Peyer's patch (tissue), 4 donors: ENCODE data around the gene USP6.

Experiments
- CTCF ChIP-seq, 6 experiments: fragments of 450-650 bp in 4 of 6; fragments of 200-600 bp in 2 of 6; sonication (generic) in 1 of 6; IDR thresholded peaks; one replicate each; pipeline ENCODE4 v1.5.1; 2017 to 2019; ENCODE audit warnings: antibody characterized with exemption in 6 of 6, mild to moderate bottlenecking in 3 of 6, moderate library complexity in 1 of 6
- POLR2A ChIP-seq, 2 donors: fragments of 450-650 bp; IDR thresholded peaks; one replicate each; pipeline ENCODE4 v1.5.1; 2017; ENCODE audit warnings: antibody characterized with exemption in 2 of 2, mild to moderate bottlenecking in 2 of 2, moderate library complexity in 2 of 2

GRCh38 chr17:5181509-5182305, 65.9 kb downstream of the USP6 start:
- TF ChIP-seq CTCF (IDR thresholded peaks at IDR 0.05) (no peak), POLR2A (IDR thresholded peaks at IDR 0.05) (no peak)
